K562 (cell line): ENCODE data around the gene ARHGAP33. TPM values are rescaled to one million over a fixed set of nuclear protein-coding genes. Genes with fewer than 3 reads are reported as not detected.

Experiments
- BRD4 ChIP-seq: fragments of 200-600 bp; sonication (generic); IDR thresholded peaks from 2 replicates; pipeline ENCODE4 v1.6.1; 2017; ENCODE audit warnings: inconsistent platforms
- DDX20 ChIP-seq: fragments of 450-650 bp; IDR thresholded peaks from 2 replicates; pipeline ENCODE4 v1.6.1; 2016; ENCODE audit warnings: missing genetic modification characterization, low read depth, mild to moderate bottlenecking, missing compliant biosample characterization, moderate library complexity
- HCFC1 ChIP-seq: IDR thresholded peaks from 2 replicates; pipeline ENCODE4 v1.6.1; 2012; ENCODE audit warnings: low read depth, low read length, improper control_type of control experiment
- HDAC2 ChIP-seq: fragments of 450-650 bp; IDR thresholded peaks from 2 replicates; pipeline ENCODE4 v1.6.1; 2016; ENCODE audit warnings: mild to moderate bottlenecking
- HMG20A ChIP-seq: fragments of 450-650 bp; formaldehyde crosslinking; conservative IDR thresholded peaks from 2 replicates; pipeline ENCODE4 v1.4.0; 2020; ENCODE audit warnings: mild to moderate bottlenecking, mixed read lengths
- MTA2 ChIP-seq: fragments of 450-650 bp; IDR thresholded peaks from 2 replicates; pipeline ENCODE4 v1.6.1; 2016; ENCODE audit warnings: low read depth
- PHF20 ChIP-seq: fragments of 450-650 bp; IDR thresholded peaks from 2 replicates; pipeline ENCODE4 v1.6.1; 2018; ENCODE audit not compliant: partially characterized antibody
- POLR2AphosphoS5 ChIP-seq: IDR thresholded peaks from 2 replicates; pipeline ENCODE4 v1.6.1; 2011; ENCODE audit warnings: mild to moderate bottlenecking, low read depth, low read length, moderate library complexity; ENCODE audit not compliant: control insufficient read depth, insufficient read depth
- POLR2B ChIP-seq: fragments of 450-650 bp; IDR thresholded peaks from 2 replicates; pipeline ENCODE4 v1.6.1; 2018; ENCODE audit warnings: low read depth; ENCODE audit not compliant: partially characterized antibody
- POLR2G ChIP-seq: fragments of 200-400 bp; formaldehyde crosslinking; IDR thresholded peaks from 2 replicates; pipeline ENCODE4 v1.6.1; 2017; ENCODE audit warnings: low read depth, mild to moderate bottlenecking, antibody characterized with exemption, low read length, moderate library complexity
- RERE ChIP-seq: sonication (generic); formaldehyde crosslinking; IDR thresholded peaks from 2 replicates; pipeline ENCODE4 v1.8.0; 2023; ENCODE audit warnings: missing genetic modification reagents, mild to moderate bottlenecking, borderline replicate concordance
- SAP30 ChIP-seq: fragments of 200-600 bp; sonication (generic); IDR thresholded peaks from 2 replicates; pipeline ENCODE4 v1.6.1; 2012; ENCODE audit warnings: borderline replicate concordance, low read depth, mild to moderate bottlenecking, moderate library complexity, low read length, control low read depth, inconsistent platforms; ENCODE audit not compliant: insufficient read depth, poor library complexity, severe bottlenecking
- TAF1 ChIP-seq: IDR thresholded peaks from 2 replicates; pipeline ENCODE4 v1.6.1; 2011; ENCODE audit warnings: mild to moderate bottlenecking, low read length, moderate library complexity; ENCODE audit not compliant: insufficient read depth, control insufficient read depth, severe bottlenecking; ENCODE audit errors: extremely low read depth
- TEAD1 ChIP-seq, 2 experiments: fragments of 450-650 bp in 1 of 2; sonication (generic) in 1 of 2; formaldehyde crosslinking; IDR thresholded peaks; 2 replicates each; pipeline versions ENCODE4 v1.4.0 to v1.8.0; 2020 to 2022; ENCODE audit warnings: mild to moderate bottlenecking in 2 of 2, missing genetic modification reagents in 1 of 2
- XRCC5 ChIP-seq: fragments of 200-400 bp; formaldehyde crosslinking; IDR thresholded peaks from 2 replicates; pipeline ENCODE4 v1.6.1; 2017; ENCODE audit warnings: low read depth, mild to moderate bottlenecking, low read length
- ZFP36 ChIP-seq: fragments of 150-350 bp; IDR thresholded peaks from 2 replicates; pipeline ENCODE4 v1.6.1; 2018; ENCODE audit warnings: low read length, low read depth; ENCODE audit not compliant: partially characterized antibody
- ZNF384 ChIP-seq: IDR thresholded peaks from 2 replicates; pipeline ENCODE4 v1.6.1; 2012; ENCODE audit warnings: low read depth, low read length, improper control_type of control experiment
- ZNF551 ChIP-seq: fragments of 250-450 bp; sonication (Bioruptor Pico); IDR thresholded peaks from 2 replicates; pipeline ENCODE4 v1.5.0; 2021; ENCODE audit warnings: mild to moderate bottlenecking, moderate library complexity
- polyA plus RNA-seq, 8 experiments: library from polyadenylated mRNA; depleted of rRNA in 4 of 8; stranded (reverse) in 5 of 8; unstranded in 3 of 8; fragments of >200 nt; fragmentation: Nextera tagmentation in 2 of 8; fragmentation: Illumina TruSeq in 1 of 8; extraction: Ambion mirVana in 2 of 8; extraction: Trizol in 1 of 8; gene quantifications; 2 replicates each; pipeline versions ENCODE4 v1.2.1 to v1.2.3, GENCODE V29; 2011 to 2014; ENCODE audit warnings: inconsistent platforms in 1 of 8, missing spikeins in 1 of 8
- total RNA-seq, 7 experiments: library from RNA; depleted of rRNA in 6 of 7; stranded (reverse); fragments of >200 nt in 6 of 7; fragmentation: Illumina TruSeq in 2 of 7; extraction: Trizol in 2 of 7; gene quantifications; 2 replicates each; pipeline versions ENCODE4 v1.2.1 to v1.2.3, GENCODE V29; 2011 to 2021; ENCODE audit warnings: low replicate concordance in 1 of 7
- TF ChIP-seq, protein P1 (sequence below), 2 experiments: IDR thresholded peaks; 2 replicates each; pipeline ENCODE4 v1.6.1; 2011; ENCODE audit warnings: borderline replicate concordance in 1 of 2, control low read depth in 1 of 2, low read depth in 1 of 2, low read length in 1 of 2, mild to moderate bottlenecking in 1 of 2, mixed read lengths in 1 of 2, moderate library complexity in 1 of 2; ENCODE audit not compliant: insufficient read depth in 1 of 2, insufficient read length in 1 of 2, poor library complexity in 1 of 2, severe bottlenecking in 1 of 2; ENCODE audit errors: extremely low read depth in 1 of 2

The ARHGAP33 gene
- total and polyA plus RNA-seq, 9 of the 15 experiments (the other 6 are each of a cell fraction or from before 2014, with no cell fraction given) = 0.06 to 26.6 (median 1.6) TPM; not detected in 1

DNA sequence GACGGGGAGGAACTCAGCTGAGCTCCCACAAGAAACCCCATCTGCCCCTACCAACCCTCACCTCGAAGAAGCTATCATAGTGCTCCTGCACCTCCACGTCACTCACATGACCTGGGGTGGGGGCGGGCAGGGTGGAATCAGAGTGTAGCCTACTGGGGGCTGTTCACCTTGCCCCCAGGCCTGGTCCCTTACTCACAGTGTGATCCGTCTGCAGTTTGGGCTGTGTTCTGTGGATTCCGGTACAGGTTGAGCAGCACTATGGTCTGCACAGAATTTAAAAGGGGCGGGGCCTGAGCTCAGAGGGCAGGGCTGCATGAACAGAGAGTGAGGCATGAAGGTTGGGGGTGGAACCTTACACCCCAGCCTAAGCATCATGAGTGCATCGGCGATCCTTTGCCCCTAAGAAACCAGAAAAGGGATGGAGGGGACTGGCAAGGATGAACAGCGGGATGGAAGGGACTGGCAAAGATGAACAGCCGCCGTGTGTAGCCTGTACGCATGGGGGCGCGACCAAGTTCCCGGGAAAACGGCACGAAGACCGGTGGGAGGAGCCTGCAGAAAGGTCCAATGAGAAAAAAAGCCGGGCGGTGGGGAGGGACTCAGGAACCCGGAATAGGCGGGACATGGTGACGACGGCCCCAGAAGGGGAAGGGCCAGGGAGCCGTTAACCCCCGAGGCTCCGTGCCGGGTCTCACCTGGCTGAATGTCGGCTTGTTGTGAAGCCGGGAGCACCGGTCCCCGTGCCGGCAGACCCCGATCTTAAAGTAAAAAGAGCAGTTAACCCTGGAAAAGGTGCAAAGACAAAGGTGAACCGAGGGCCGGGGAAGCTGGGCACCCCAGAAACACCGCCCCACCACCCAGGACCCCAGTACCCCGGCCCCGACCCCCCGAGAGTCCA lies 30.7 kb upstream of the ARHGAP33 start (continued):
- peak; percentile 93 for TF ChIP-seq POLR2G
- TF ChIP-seq MTA2 = no peak
- peak; percentile 67; the same call in 1 of the 2 replicates for TF ChIP-seq HDAC2
- TF ChIP-seq, protein P1, sequence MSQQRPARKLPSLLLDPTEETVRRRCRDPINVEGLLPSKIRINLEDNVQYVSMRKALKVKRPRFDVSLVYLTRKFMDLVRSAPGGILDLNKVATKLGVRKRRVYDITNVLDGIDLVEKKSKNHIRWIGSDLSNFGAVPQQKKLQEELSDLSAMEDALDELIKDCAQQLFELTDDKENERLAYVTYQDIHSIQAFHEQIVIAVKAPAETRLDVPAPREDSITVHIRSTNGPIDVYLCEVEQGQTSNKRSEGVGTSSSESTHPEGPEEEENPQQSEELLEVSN (IDR thresholded peaks at IDR 0.05; ENCODE audit: borderline replicate concordance in 1 of 2, extremely low read depth in 1 of 2, insufficient read depth in 1 of 2, insufficient read length in 1 of 2, low read depth in 1 of 2, low read length in 1 of 2, poor library complexity in 1 of 2, severe bottlenecking in 1 of 2) = peak; percentile 67 to 78
- peak; percentile 14 for TF ChIP-seq PHF20
- peak; percentile 66; the same call in 1 of the 2 replicates for TF ChIP-seq POLR2AphosphoS5
- TF ChIP-seq SAP30 = peak; percentile 71
- 0 out of 4 replicates have a peak, but pooled peaks of 1 of the 2 experiments have one; percentile 25 for TF ChIP-seq TEAD1 (CRISPR knock-in tag; IDR thresholded peaks at IDR 0.05)
- TF ChIP-seq RERE (CRISPR knock-in tag) = no peak
- TF ChIP-seq ZNF551 = no peak
- TF ChIP-seq BRD4 = peak; percentile 39; the same call in 1 of the 2 replicates
- TF ChIP-seq POLR2B = peak; percentile 72
- TF ChIP-seq XRCC5 = 0 out of 2 replicates have a peak, but pooled peaks have one; percentile 22
- TF ChIP-seq DDX20 (tag) = no peak
- TF ChIP-seq ZNF384 = 0 out of 2 replicates have a peak, but pooled peaks have one; percentile 32
- no peak for TF ChIP-seq HMG20A
- peak; percentile 55 for TF ChIP-seq TAF1
- TF ChIP-seq HCFC1 = peak; percentile 35; the same call in 1 of the 2 replicates
- TF ChIP-seq ZFP36 = peak; percentile 76
